HG03139 (cell line): ENCODE measurements around the gene TET2.
"Not testable (repeated sequence)": the region's sequence is repeated elsewhere in the genome, so short reads cannot be mapped to it uniquely, and the experiment has no call there.

Source experiments
- ATAC-seq: cut with Tn5 transposase; IDR thresholded peaks from one replicate; pipeline ENCODE4 v1.9.1; 2021; ENCODE audit not compliant: unreplicated experiment

Gene TET2

DNA sequence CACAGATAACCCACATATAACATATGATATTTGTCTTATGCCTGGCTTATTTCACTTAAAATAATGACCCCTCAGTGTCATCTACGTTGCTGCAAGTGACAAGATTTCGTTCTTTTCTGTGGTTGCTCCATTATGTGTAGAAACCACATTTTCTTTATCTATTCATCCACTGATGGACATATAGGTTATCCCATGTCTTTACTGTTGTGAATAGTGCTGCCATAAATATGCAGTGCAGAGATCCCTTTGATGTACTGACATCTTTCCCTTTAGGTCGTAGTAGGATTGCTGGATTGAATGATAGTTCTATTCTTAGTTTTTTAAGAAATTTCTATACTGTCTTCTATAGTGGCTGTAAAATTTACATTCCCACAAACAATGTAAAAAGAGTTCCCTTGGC is 135.8 kb downstream of the TET2 start:
- no peak for ATAC-seq

DNA sequence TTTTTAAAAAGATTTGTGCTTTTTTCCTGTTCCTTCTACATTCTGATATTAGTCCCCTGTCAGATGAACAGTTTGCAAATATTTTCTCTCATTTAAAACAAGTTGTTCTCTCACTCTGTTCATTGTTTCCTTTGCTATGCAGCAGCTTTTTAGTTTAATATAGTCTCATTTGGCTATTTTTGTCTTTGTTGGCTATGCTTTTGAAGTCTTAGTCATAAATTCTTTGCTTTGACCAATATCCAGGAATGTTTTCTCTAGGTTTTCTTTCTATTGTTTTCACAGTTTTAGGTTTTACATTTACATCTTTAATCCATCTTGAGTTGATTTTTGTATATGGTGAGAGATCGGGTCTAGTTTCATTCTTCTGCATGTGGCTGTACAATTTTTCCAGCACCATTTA is 136.8 kb downstream of the TET2 start:
- ATAC-seq: no peak

DNA sequence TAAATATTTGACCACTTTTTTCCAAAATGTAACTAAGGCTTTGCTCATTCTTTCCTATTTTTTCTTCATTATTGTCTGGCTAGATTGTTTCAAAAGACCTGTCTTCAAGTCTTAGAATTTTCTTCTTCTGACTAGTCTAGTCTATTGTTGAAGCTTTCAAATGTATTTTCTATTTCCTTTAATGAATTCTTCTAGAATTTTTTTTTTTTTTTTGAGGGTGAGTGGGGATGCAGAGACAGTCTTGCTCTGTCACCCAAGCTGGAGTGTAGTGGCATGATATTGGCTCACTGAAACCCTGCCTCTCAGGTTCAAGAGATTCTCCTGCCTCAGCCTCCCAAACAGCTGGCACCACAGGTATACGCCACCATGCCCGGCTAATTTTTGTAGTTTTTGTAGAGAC is 141.4 kb downstream of the TET2 start:
- ATAC-seq: no peak

DNA sequence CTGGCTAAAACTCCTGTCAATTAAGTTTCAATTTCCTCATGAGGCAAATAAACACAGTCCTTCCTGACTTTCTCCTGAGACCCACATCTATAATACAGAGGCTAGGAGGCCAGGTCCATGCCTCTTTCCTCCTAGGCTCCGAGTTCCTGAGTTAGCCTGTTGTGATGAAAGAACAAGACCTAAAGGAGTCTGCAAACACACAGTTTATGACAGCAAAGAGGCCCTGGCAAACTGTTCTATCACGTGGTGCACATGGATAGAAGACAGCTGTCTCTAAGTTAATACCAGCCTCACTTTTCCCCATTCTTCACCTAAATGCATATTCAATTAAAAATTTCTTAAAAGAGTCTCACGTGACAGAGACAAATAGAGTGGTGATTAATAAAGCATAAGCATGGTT is 145.2 kb downstream of the TET2 start:
- ATAC-seq: no peak

DNA sequence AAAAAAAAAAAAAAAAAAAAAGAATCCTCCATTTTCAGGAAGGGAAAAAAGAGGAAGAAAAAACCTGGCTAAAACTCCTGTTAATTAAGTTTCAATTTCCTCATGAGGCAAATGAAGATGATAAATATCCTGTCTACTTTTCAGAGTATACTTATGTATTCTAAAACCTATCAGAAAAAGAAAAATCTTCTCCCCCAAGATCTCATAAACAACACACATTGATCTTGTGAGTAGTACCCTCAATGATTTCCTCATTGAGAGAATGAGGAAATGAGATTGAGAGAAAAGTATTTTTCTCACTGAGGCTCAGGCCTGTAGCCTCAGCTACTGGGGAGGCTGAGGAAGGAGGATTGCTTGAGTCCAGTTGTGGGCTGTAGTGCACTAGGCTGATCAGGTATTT is 146.7 kb downstream of the TET2 start:
- no peak for ATAC-seq

DNA sequence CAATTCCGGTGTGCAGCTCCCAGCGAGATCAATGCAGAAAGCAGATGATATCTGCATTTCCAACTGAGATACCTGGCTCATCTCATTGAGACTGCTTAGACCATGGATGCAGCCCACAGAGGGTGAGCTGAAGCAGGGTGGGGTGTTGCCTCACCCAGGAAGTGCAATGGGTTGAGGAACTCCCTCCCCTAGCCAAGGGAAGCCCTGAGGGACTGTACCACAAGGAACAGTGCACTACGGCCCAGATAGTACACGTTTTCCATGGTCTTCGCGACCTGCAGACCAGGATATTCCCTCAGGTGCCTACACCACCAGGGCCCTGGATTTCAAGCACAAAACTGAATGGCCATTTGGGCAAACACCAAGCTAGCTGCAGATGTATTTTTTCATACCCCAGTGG is 150.0 kb downstream of the TET2 start:
- ATAC-seq: no peak

DNA sequence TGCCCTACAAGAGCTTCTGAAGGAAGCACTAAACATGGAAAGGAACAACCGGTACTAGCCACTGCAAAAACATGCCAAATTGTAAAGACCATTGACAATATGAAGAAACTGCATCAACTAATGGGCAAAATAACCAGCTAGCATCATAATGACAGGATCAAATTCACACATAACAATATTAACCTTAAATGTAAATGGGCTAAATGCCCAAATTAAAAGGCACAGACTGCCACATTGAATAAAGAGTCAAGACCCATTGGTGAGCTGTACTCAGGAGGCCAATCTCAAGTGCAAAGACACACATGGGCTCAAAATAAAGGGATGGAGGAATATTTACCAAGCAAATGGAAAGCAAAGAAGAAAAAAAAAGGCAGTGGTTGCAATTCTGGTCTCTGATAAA is 152.4 kb downstream of the TET2 start:
- not testable (repeated sequence) for ATAC-seq

DNA sequence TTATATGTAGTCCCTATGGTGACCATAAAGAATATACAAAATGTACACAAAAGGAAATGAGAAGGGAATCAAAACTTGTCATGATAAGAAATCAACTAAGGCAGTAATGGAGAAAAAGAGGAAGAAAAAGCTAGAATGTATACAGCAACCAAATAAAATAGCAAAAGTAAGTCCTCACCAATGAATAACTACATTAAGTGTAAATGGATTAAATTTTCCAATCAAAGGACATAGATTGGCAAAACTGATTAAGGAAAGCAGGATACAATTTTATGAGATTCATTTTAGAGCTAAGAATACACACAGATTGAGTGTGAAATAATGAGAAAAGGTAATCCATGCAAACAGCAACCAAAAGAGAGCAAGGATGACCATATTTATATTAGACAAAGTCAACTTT is 157.4 kb downstream of the TET2 start:
- no peak for ATAC-seq

DNA sequence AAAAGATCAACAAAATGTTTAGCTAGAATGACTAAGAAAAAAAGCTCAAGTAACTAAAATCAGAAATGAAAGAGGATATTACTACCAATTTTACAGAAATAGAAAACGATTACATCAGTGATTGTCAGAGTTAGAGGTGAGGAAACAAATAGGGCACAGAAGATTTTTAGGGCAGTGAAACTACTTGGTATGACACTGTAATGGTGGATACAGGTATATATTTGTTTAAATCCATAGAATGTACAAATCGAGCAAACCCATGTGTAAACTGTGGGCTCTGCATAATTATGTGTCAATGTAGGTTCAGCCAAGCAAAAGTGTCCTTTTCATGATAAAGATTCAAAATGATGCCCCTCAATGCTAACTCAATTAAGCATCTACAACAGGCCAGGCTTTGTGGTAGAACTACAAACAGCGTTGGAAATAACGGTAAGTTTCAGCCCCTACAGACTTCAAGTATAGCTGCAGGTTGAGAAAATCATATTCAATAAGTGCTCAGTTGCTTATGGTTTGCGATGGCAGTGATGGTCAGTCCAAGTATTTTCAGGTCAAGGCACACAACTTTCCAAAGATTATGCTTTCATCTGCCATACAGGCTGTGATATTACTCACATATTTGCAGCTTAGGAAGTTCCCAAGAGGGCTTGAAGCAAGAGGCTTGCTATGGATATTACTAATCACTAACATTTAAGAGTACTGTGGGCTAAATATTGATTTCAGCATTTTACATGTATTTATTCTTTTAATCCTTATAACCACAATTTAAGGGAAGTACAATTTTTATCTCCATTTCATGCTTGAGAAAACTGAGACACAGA is 158.6 kb downstream of the TET2 start:
- ATAC-seq: no peak

DNA sequence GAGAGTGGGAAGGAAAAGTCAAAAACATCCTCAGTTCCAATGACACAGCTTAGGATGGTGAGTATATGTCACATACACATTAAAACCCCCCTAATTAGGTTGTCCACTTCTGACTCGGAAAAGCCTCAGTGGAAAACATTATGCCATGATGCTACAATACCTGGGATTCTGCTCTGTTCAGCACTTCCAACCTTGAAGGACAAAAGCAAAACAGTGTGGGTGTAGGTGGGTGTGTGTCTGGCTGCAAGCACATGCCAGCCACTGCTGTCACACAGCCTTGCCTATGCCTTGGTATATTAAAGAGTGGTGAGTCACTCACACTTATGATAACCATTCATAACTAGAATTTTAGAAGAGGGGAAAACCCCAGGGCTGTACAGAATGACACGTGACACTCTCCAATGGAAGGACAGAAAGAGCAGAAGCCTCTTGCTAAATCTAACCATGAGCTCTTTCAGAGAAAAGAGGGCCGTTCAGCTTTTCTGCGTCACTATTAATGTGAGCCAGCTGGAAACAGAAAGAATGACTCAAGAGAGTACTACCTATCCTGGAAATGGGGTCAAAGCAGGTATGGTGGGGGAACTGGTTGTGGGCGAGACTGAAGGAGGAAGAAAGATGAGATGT is 159.6 kb downstream of the TET2 start:
- ATAC-seq: peak; percentile 89

DNA sequence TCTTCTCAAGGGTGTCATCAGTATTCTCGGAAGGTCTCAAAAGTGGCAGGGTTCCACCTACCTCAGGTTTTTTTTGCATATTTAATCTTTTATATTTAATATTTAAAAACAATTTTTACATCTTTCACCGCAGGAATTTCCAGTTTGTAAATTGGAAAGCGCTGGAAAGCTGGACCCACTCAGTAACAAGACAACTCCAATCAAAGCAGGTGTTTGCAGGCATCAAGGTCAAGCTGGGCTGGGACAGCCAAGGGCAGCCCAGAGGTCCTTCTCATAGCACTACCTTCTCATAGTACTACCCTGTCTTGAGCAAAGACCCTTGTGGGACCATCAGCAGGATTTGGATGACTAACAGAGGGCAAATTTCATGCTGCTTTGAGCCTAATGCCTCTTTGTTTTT is 160.1 kb downstream of the TET2 start:
- no peak for ATAC-seq

DNA sequence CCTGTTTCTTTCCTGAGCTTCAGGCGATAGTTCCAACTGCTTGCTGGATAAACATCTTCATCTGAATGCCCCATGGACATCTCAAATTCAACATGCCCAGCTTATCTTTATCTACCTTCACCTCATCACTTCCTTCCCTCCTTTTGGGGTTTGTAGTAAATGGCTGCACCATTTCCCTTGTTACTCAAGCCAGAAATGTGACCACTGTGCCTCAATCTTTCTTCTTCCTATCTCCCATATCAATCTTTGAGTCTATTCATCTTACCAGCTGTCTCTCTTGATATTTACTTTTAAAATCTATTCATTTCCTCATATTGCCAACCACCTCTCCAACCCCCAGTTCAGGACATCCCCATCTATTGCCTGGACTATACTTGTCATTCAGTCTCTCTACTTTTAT is 171.8 kb downstream of the TET2 start:
- no peak for ATAC-seq

DNA sequence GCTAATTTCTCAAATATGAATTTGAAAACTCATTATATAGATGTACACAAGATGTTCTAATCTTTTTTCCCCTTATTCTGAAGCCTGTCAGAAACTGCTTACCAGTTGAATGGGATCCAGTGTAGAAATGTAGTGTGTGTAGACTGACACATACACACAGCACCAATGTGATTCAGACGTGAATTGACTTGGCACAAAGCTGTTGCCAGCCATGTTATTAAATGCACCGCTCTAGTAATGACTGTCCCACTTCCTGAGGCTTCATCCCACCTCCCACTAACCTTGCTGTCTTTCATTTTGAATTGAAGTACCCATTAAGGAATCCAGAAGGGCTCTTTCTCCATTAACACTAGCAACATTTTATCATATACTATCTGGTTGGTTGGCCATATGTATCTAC is 180.5 kb downstream of the TET2 start:
- ATAC-seq: no peak

DNA sequence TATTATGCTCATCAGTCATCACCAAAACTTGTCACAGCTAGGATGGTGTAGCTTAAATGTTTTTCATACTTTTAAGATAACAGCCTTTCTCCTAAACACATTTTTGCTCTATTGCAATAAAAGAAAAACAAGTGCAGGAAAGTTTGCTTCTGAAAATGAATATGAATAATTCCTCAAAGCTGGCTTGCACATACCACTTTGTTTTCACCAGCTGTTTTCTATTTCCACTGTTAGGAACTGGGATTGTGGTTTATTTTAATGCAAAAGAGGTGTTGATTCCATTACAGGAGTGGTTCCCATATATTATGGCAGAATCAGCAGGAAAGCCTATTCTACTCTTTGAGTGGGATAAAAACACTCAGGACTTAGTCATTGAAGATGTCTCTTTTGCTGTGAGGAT is 181.3 kb downstream of the TET2 start:
- no peak for ATAC-seq

DNA sequence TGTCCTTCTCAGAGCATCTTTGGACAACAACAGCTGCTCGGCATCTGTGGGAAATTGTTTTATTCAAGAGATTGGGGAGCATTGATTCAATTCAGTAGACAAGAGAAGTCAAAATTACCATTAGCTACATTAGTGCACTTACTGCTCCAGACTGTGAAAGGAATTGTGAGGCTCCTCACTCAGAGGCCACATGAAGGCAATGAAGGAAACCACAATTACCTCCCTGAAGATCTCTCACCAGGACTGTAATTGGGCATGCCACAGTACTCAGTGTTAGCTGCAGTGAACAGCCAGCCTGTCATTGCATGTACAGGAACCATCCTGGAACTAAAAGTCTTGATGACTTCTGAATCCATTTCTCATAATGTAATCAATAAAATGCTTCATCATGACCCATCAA is 182.4 kb downstream of the TET2 start:
- no peak for ATAC-seq
